GM23338 (cell line): ENCODE data around the gene BACE2. TPM values are rescaled to one million over a fixed set of nuclear protein-coding genes. Genes with fewer than 3 reads are reported as not detected.

Source experiments
- ATAC-seq: fragments of 200-7000 bp; cut with Tn5 transposase; 3 replicates; pipeline ENCODE4 v1.9.1; 2020
- DNase-seq: peaks from one replicate; pipeline ENCODE4 v3.0.0-alpha.2; 2015; ENCODE audit warnings: low spot score
- H2AFZ ChIP-seq: fragments of 200-600 bp; sonication (generic); 2 replicates; pipeline ENCODE4 v1.8.0; 2016; ENCODE audit warnings: antibody characterized with exemption, mild to moderate bottlenecking, moderate library complexity
- H3F3A ChIP-seq: fragments of 200-600 bp; sonication (generic); replicated peaks from 2 replicates; pipeline ENCODE4 v1.8.0; 2017; ENCODE audit warnings: antibody characterized with exemption, mixed run types, low read depth
- H3K27ac ChIP-seq: fragments of 200-600 bp; sonication (generic); 2 replicates; pipeline ENCODE4 v1.6.1; 2016; ENCODE audit warnings: low read depth
- H3K27me3 ChIP-seq: fragments of 200-600 bp; sonication (generic); 2 replicates; pipeline ENCODE4 v1.8.0; 2016; ENCODE audit warnings: mild to moderate bottlenecking, mixed run types, moderate library complexity; ENCODE audit not compliant: insufficient read depth
- H3K36me3 ChIP-seq: fragments of 200-600 bp; sonication (generic); 2 replicates; pipeline ENCODE4 v1.8.0; 2016; ENCODE audit warnings: mild to moderate bottlenecking; ENCODE audit not compliant: insufficient read depth
- H3K4me1 ChIP-seq: fragments of 200-600 bp; sonication (generic); 2 replicates; pipeline ENCODE4 v1.8.0; 2016; ENCODE audit warnings: mild to moderate bottlenecking, moderate library complexity; ENCODE audit not compliant: insufficient read depth
- H3K4me2 ChIP-seq: fragments of 200-600 bp; sonication (generic); 2 replicates; pipeline ENCODE4 v1.7.1; 2017; ENCODE audit warnings: mixed run types
- H3K4me3 ChIP-seq: fragments of 200-600 bp; sonication (generic); 2 replicates; pipeline ENCODE4 v1.6.1; 2016; ENCODE audit warnings: mixed run types
- H3K79me2 ChIP-seq: fragments of 200-600 bp; sonication (generic); replicated peaks from 2 replicates; pipeline ENCODE4 v1.8.0; 2017; ENCODE audit warnings: mild to moderate bottlenecking; ENCODE audit not compliant: insufficient read depth
- H3K9me2 ChIP-seq: fragments of 200-600 bp; sonication (generic); 2 replicates; pipeline ENCODE4 v1.8.0; 2017; ENCODE audit not compliant: insufficient read depth
- H4K20me1 ChIP-seq: fragments of 200-600 bp; sonication (generic); replicated peaks from 2 replicates; pipeline ENCODE4 v1.8.0; 2017; ENCODE audit warnings: mild to moderate bottlenecking; ENCODE audit not compliant: insufficient read depth
- H3K27ac Mint-ChIP-seq: 2 replicates; pipeline ENCODE4 v1.8.0; 2020; ENCODE audit warnings: inconsistent platforms, mild to moderate bottlenecking, moderate library complexity, mixed read lengths
- H3K27me3 Mint-ChIP-seq: 3 replicates; pipeline ENCODE4 v1.8.0; 2022; ENCODE audit warnings: low read depth, mild to moderate bottlenecking, moderate library complexity, mixed read lengths, inconsistent platforms; ENCODE audit not compliant: insufficient read depth, poor library complexity
- H3K36me3 Mint-ChIP-seq: 3 replicates; pipeline ENCODE4 v1.8.0; 2021; ENCODE audit warnings: low read depth, mild to moderate bottlenecking, inconsistent platforms, moderate library complexity, mixed read lengths
- H3K4me1 Mint-ChIP-seq: 3 replicates; pipeline ENCODE4 v1.8.0; 2020; ENCODE audit warnings: mild to moderate bottlenecking, inconsistent platforms, mixed read lengths
- H3K4me3 Mint-ChIP-seq: 3 replicates; pipeline ENCODE4 v1.8.0; 2021; ENCODE audit warnings: moderate library complexity, mild to moderate bottlenecking, inconsistent platforms, mixed read lengths
- H3K9me3 Mint-ChIP-seq: 3 replicates; pipeline ENCODE4 v1.8.0; 2020; ENCODE audit warnings: moderate library complexity, mild to moderate bottlenecking, inconsistent platforms, mixed read lengths
- CREB1 ChIP-seq: fragments of 250-450 bp; sonication (Bioruptor Pico); IDR thresholded peaks from 2 replicates; pipeline ENCODE4 v1.5.0; 2020; ENCODE audit warnings: low read depth, mild to moderate bottlenecking, moderate library complexity
- CTCF ChIP-seq, 2 experiments: fragments of 200-600 bp in 1 of 2; sonication (generic) in 1 of 2; conservative IDR thresholded peaks; 2 replicates each; pipeline versions ENCODE4 v1.5.1 to v1.6.1; 2016 to 2017; ENCODE audit warnings: antibody characterized with exemption in 2 of 2, low read depth in 2 of 2, mild to moderate bottlenecking in 2 of 2, moderate library complexity in 1 of 2
- ETS1 ChIP-seq: IDR thresholded peaks from 2 replicates; pipeline ENCODE4 v1.6.1; 2016; ENCODE audit warnings: antibody characterized with exemption
- EZH2 ChIP-seq: fragments of 200-600 bp; sonication (generic); IDR thresholded peaks from one replicate; pipeline ENCODE4 v1.8.0; 2017; ENCODE audit warnings: antibody characterized with exemption, mild to moderate bottlenecking, low read depth; ENCODE audit not compliant: unreplicated experiment
- EZH2phosphoT487 ChIP-seq: fragments of 200-600 bp; sonication (generic); IDR thresholded peaks from one replicate; pipeline ENCODE4 v1.8.1; 2018; ENCODE audit warnings: antibody characterized with exemption; ENCODE audit not compliant: unreplicated experiment
- JUNB ChIP-seq: IDR thresholded peaks from one replicate; pipeline ENCODE4 v1.6.1; 2016; ENCODE audit warnings: antibody characterized with exemption; ENCODE audit not compliant: unreplicated experiment
- NANOG ChIP-seq: IDR thresholded peaks from 2 replicates; pipeline ENCODE4 v1.6.1; 2016; ENCODE audit warnings: antibody characterized with exemption, borderline replicate concordance
- POLR2AphosphoS5 ChIP-seq: IDR thresholded peaks from 2 replicates; pipeline ENCODE4 v1.6.1; 2016; ENCODE audit warnings: antibody characterized with exemption, low read depth
- REST ChIP-seq: IDR thresholded peaks from one replicate; pipeline ENCODE4 v1.6.1; 2018; ENCODE audit warnings: antibody characterized with exemption; ENCODE audit not compliant: unreplicated experiment
- STAT1 ChIP-seq: IDR thresholded peaks from one replicate; pipeline ENCODE4 v1.6.1; 2016; ENCODE audit warnings: antibody characterized with exemption; ENCODE audit not compliant: unreplicated experiment
- ZNF114 ChIP-seq: fragments of 250-450 bp; sonication (Bioruptor Pico); IDR thresholded peaks from 2 replicates; pipeline ENCODE4 v1.5.0; 2020; ENCODE audit warnings: mild to moderate bottlenecking, moderate library complexity
- ZNF331 ChIP-seq: fragments of 250-450 bp; sonication (Bioruptor Pico); IDR thresholded peaks from 2 replicates; pipeline ENCODE4 v1.5.0; 2020; ENCODE audit warnings: low read depth, mild to moderate bottlenecking, moderate library complexity
- ZNF462 ChIP-seq: fragments of 250-450 bp; sonication (Bioruptor Pico); IDR thresholded peaks from 2 replicates; pipeline ENCODE4 v1.5.0; 2020; ENCODE audit warnings: mild to moderate bottlenecking, moderate library complexity
- polyA plus RNA-seq: library from polyadenylated mRNA; unstranded; fragments of >200 nt; fragmentation: Nextera tagmentation; extraction: Ambion mirVana; gene quantifications from 2 replicates; pipeline ENCODE4 v1.2.1, GENCODE V29; 2016
- total RNA-seq: library from RNA; depleted of rRNA; stranded (reverse); fragments of >200 nt; shearing (Covaris generic); gene quantifications from 2 replicates; pipeline ENCODE4 v1.2.3, GENCODE V29; 2014

The BACE2 gene
- total and polyA plus RNA-seq, 2 experiments from 2014 or later, result 3.5 to 6.8 TPM

GRCh38 chr21:41230497-41230896 lies 62.5 kb downstream of the BACE2 start:
- no peaks in the 10 kb centered on the region for H4K20me1 ChIP-seq
- peaks cover 11% of the 10 kb centered on the region; the same call in 2 of the 3 replicates for H3K4me1 Mint-ChIP-seq
- peaks cover 5% of the 10 kb centered on the region; the same call in 1 of the 2 replicates for H3K4me1 ChIP-seq
- H3K4me2 ChIP-seq, result no peak overlapping the region
- H3K27ac ChIP-seq, result no peak overlapping the region
- TF ChIP-seq STAT1 (no peak), EZH2 (no peak), EZH2phosphoT487 (no peak), NANOG (no peak), POLR2AphosphoS5 (no peak), JUNB (no peak), CREB1 (no peak), CTCF (conservative IDR thresholded peaks at IDR 0.05; ENCODE audit: low read depth in 2 of 2) (no peak), ZNF462 (CRISPR knock-in tag) (no peak), ZNF331 (CRISPR knock-in tag) (no peak), REST (no peak), ETS1 (no peak), ZNF114 (no peak)
- no peaks in the 10 kb centered on the region for H3F3A ChIP-seq
- no peak overlapping the region for H3K4me3 ChIP-seq
- no peak overlapping the region for H3K27ac Mint-ChIP-seq
- peaks cover 7% of the 10 kb centered on the region; the same call in 2 of the 3 replicates for H3K36me3 Mint-ChIP-seq
- H3K9me3 Mint-ChIP-seq, result no peaks in the 10 kb centered on the region; the same call in 2 of the 3 replicates
- no peaks in the 10 kb centered on the region for H3K27me3 ChIP-seq
- H3K4me3 Mint-ChIP-seq, result no peak overlapping the region
- H3K36me3 ChIP-seq, result no peaks in the 10 kb centered on the region
- DNase-seq, result no peak
- no peaks in the 10 kb centered on the region for H3K27me3 Mint-ChIP-seq
- no peak overlapping the region for H2AFZ ChIP-seq
- H3K79me2 ChIP-seq, result no peaks in the 10 kb centered on the region
- ATAC-seq, result no peak
- H3K9me2 ChIP-seq, result peaks cover 9% of the 10 kb centered on the region
